Stimulated activated naive CD8-positive, alpha-beta T cell treated with anti-CD3 and anti-CD28 coated beads, Interleukin-15, Interleukin-2, amounts not matched to agents 100 ng/mL and 50 ng/mL, for 24 hours (primary cell): ENCODE measurements around the gene QSOX2.

Experiments used
- H3K27ac Mint-ChIP-seq: one replicate; pipeline ENCODE4 v1.8.0; 2021; ENCODE audit warnings: mild to moderate bottlenecking, mixed read lengths
- H3K27me3 Mint-ChIP-seq: one replicate; pipeline ENCODE4 v1.8.0; 2021; ENCODE audit warnings: mixed read lengths
- H3K36me3 Mint-ChIP-seq: one replicate; pipeline ENCODE4 v1.8.0; 2021; ENCODE audit warnings: low read depth, mixed read lengths
- H3K4me1 Mint-ChIP-seq: one replicate; pipeline ENCODE4 v1.8.0; 2021; ENCODE audit warnings: low read depth, mixed read lengths
- H3K4me3 Mint-ChIP-seq: one replicate; pipeline ENCODE4 v1.8.0; 2021; ENCODE audit warnings: mild to moderate bottlenecking, mixed read lengths
- H3K9me3 Mint-ChIP-seq: one replicate; pipeline ENCODE4 v1.8.0; 2021; ENCODE audit warnings: mixed read lengths

QSOX2 gene

GRCh38 chr9:136231478-136232297, 13.9 kb downstream of the QSOX2 start:
- no peaks in the 10 kb centered on the region for H3K27me3 Mint-ChIP-seq
- no peaks in the 10 kb centered on the region for H3K9me3 Mint-ChIP-seq
- H3K27ac Mint-ChIP-seq: peak overlapping the region; percentile 67
- no peak overlapping the region for H3K4me3 Mint-ChIP-seq
- H3K36me3 Mint-ChIP-seq: peaks cover 42% of the 10 kb centered on the region
- peaks cover 55% of the 10 kb centered on the region for H3K4me1 Mint-ChIP-seq

DNA sequence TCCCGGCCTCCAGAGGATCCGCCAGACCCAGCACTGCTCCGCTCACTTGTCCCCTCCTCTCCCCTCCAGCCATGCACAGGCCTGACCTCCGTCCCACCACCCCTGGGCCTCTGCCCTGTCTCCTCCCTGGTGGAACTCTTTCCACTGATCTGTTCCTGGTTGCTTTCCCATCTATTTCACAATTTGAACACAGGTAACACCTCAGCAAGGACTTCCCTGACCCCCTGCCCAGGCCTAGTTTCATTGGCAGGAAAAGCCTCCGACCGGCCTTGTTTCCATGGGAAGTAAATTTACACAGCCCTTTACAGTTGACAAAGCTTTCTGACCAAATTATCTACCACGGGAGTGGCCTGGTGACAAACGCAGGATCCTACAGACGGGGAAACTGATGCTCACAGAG, 14.8 kb downstream of the QSOX2 start:
- Mint-ChIP-seq H3K4me1 (peaks cover 58% of the 10 kb centered on the region), H3K36me3 (peaks cover 41% of the 10 kb centered on the region), H3K27me3 (no peaks in the 10 kb centered on the region), H3K27ac (no peak overlapping the region), H3K4me3 (no peak overlapping the region), H3K9me3 (no peaks in the 10 kb centered on the region)

DNA sequence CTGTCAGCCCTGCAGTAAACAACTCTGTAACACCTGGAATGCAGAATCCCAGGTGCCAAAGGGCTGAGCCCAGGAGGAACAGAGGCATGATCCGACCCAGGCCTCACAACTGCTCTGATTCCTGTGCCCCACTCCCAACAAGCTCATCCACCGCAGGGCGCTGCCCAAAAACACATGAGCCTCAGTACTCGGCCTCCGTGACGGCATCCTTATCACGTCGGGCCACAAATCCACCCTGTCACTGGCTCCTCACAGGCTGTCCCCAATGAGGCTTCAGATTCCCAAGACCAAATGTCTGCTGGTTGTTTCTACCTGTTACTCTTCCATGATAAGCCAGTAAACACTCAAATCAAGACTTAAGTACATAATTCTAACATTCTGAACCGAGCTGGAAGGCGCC, 15.2 kb downstream of the QSOX2 start:
- H3K27me3 Mint-ChIP-seq: no peaks in the 10 kb centered on the region
- no peaks in the 10 kb centered on the region for H3K9me3 Mint-ChIP-seq
- H3K4me3 Mint-ChIP-seq: no peak overlapping the region
- peaks cover 61% of the 10 kb centered on the region for H3K4me1 Mint-ChIP-seq
- no peak overlapping the region for H3K27ac Mint-ChIP-seq
- peaks cover 37% of the 10 kb centered on the region for H3K36me3 Mint-ChIP-seq

DNA sequence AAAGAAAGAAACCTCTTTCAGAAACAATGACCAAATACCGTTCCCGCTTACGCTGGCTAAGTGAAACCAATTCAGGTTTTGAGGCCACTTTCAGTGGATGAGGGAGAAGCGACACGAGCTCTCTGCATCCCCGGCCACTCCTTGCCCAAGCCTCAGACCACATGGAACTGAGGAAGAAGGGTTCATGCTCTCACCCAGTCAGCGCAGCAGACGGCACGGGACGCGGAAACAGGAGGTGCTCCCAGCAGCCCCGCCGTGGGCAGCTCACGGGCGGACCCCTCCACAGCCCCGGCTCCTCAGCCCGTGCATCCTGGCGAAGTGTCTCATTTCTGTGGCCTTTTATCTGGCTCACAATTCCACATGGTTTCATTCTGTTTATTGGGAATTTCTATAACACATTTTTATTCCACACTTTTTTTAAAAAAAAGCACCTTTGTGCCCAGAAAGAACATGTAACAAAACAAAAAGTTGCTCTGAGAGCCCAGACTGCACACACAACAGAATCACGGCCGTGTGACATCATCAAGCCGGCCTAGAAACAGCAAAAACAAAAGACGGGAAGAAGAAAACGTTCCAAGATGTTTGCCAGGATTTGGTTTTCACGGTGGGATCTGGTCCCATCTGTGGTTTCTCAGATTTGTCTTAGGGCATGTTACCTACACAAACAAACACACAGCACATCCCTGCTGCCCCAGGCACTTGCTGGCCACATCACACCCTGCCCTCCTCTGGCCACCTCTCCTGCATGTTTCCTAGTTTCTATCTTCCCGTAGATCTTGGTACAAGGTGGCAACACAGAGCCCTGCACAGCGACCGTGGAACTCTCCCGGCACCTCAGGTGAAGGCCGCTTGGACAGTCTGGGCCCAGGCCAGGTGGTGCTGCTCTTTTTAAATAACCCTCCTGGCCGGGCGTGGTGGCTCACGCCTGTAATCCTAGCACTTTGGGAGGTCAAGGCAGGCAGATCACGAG, 16.2 kb downstream of the QSOX2 start:
- peaks cover 57% of the 10 kb centered on the region for H3K4me1 Mint-ChIP-seq
- H3K9me3 Mint-ChIP-seq: no peaks in the 10 kb centered on the region
- no peak overlapping the region for H3K4me3 Mint-ChIP-seq
- H3K27ac Mint-ChIP-seq: no peak overlapping the region
- H3K27me3 Mint-ChIP-seq: no peaks in the 10 kb centered on the region
- peaks cover 38% of the 10 kb centered on the region for H3K36me3 Mint-ChIP-seq

- Mint-ChIP-seq H3K9me3 (no peaks in the 10 kb centered on the region), H3K4me1 (peaks cover 46% of the 10 kb centered on the region)
Measured at GRCh38 chr9:136228107-136228875, 17.3 kb downstream of the QSOX2 start.

GRCh38 chr9:136226680-136227407, 18.8 kb downstream of the QSOX2 start:
- peaks cover 32% of the 10 kb centered on the region for H3K4me1 Mint-ChIP-seq
- H3K36me3 Mint-ChIP-seq: peaks cover 38% of the 10 kb centered on the region
- H3K27ac Mint-ChIP-seq: no peak overlapping the region
- no peak overlapping the region for H3K4me3 Mint-ChIP-seq
- no peaks in the 10 kb centered on the region for H3K9me3 Mint-ChIP-seq
- H3K27me3 Mint-ChIP-seq: no peaks in the 10 kb centered on the region

More at GRCh38 chr9:136228107-136228875, 17.3 kb downstream of the QSOX2 start:
- Mint-ChIP-seq H3K27me3 (no peaks in the 10 kb centered on the region), H3K36me3 (peaks cover 36% of the 10 kb centered on the region), H3K27ac (peak overlapping the region; percentile 24), H3K4me3 (no peak overlapping the region)

DNA sequence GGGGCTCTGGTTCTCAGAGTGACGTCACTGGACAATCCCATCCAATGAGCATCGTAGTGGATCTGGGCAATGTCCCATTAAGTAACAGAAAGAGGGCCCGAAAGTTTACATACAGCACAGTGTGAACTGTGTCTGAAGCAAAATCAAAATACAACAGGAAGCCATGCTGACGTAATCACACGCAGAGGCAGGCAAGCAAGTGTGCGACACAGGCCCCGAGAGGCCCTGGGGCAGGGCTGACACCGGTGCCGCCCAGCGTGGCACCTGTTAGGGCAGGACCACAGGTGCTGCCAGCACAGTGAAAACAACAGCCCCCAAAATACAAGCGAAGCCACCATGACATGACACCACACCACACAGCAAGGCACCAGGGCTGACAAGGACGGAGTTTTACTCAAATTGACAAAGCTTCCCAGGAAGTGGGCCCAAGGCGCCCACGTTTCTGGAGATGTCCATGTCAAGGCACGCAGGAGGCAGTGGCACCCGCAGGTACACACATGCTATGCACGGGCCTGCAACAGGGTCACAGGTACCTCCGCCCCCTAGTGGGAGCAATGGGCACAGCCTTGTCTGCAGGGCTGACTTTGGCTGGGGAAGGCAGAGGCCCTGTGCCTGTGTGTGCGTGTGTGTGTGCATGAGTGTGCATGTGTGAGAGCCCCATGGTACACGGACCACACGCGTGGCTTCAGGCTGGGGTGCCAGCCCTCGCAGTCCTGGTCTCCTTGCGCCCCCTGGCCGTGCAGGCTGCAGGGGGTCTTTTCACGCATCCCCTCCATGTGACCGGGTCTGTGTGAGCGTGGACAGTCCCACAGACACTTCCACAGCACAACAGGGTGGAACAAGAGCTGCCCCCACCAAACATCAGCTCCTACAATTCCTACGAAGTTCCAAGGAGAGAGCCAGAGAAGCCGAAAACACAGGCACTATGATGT, 19.6 kb downstream of the QSOX2 start:
- H3K27me3 Mint-ChIP-seq: no peaks in the 10 kb centered on the region
- peak overlapping the region; percentile 6 for H3K4me3 Mint-ChIP-seq
- no peaks in the 10 kb centered on the region for H3K9me3 Mint-ChIP-seq
- peaks cover 31% of the 10 kb centered on the region for H3K4me1 Mint-ChIP-seq
- H3K36me3 Mint-ChIP-seq: peaks cover 38% of the 10 kb centered on the region
- H3K27ac Mint-ChIP-seq: peak overlapping the region; percentile 23

GRCh38 chr9:136225366-136225747, 20.3 kb downstream of the QSOX2 start:
- no peak overlapping the region for H3K27ac Mint-ChIP-seq
- H3K4me3 Mint-ChIP-seq: peak overlapping the region; percentile 6
- H3K9me3 Mint-ChIP-seq: no peaks in the 10 kb centered on the region

DNA sequence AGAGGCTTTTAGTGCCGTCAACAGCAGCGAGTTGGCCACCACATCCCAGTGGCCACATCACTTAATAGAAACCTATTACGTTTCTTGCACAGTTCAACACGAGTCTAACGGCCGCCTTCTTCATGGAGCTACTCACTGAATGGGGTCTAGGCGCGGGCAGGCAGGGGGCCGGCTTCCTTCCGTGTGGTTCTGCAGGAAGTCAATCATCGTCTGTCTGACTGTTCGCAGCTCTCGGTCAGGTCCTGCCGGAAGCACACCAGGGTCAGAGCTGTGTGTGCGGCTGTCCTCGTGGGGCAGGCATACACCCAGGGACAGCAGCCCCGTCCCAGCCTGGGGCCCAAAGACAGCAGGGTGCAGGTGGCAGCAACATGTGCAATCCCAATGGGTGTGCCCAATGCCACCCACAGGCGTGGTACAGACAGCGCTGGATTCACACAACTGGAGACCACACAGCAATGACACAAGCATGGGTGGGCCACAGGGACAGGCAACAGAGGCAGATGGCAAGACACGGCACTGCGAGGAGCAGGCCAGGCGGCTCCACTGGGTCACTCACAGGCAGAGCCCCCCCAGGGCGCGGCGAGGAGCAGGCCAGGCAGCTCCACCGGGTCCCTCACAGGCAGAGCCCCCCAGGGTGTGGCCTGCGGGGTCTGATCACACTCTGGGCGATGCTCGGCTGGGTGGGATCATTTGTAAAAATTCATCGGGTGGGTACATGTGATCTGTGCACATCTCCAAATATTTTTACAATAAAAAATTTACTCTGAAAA, 21.6 kb downstream of the QSOX2 start:
- no peaks in the 10 kb centered on the region for H3K9me3 Mint-ChIP-seq
- H3K36me3 Mint-ChIP-seq: peaks cover 41% of the 10 kb centered on the region
- H3K4me3 Mint-ChIP-seq: no peak overlapping the region
- peaks cover 22% of the 10 kb centered on the region for H3K4me1 Mint-ChIP-seq
- no peaks in the 10 kb centered on the region for H3K27me3 Mint-ChIP-seq
- no peak overlapping the region for H3K27ac Mint-ChIP-seq

More at GRCh38 chr9:136225366-136225747, 20.3 kb downstream of the QSOX2 start:
- Mint-ChIP-seq H3K4me1 (peaks cover 31% of the 10 kb centered on the region), H3K27me3 (no peaks in the 10 kb centered on the region), H3K36me3 (peaks cover 40% of the 10 kb centered on the region)

- Mint-ChIP-seq H3K27ac (no peak overlapping the region), H3K27me3 (no peaks in the 10 kb centered on the region), H3K4me3 (no peak overlapping the region), H3K36me3 (peaks cover 36% of the 10 kb centered on the region), H3K4me1 (peaks cover 11% of the 10 kb centered on the region), H3K9me3 (no peaks in the 10 kb centered on the region)
Measured at GRCh38 chr9:136222906-136223285, 22.7 kb downstream of the QSOX2 start.

DNA sequence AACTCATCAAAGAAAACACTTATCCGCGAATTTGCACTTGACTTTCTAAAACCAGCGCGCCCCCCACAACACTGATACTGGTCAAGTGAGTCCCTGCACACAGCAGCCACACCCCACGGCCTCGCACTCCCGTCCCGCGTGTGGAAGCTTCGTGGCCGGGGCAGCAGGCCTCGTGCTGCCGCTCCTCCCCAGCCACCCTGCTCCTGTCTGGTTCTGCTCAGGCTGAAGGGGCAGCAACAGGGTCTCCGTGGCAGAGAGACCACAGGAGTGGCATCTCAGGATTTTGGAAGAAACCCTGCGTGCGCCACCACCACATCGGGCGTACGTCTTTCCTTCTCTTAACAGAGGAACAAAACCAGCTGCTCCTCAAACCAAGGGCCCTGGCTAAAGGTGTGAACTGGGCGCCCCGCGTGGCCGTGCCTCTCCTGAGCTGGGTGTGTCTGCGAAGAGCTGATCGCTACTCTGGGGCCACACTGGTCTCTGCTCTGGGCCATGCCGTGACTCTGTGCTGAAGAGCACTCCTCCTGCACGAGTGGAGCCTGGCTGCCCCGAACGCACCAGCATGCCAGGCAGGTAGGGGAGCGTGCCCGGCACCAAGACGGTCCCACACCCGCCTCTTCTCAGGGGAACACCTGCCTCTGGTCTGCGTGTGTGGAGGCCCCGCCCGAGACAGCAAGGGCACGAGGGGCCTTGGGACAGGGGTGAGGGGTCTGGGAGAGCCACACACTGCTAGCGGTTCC, 23.3 kb downstream of the QSOX2 start:
- no peak overlapping the region for H3K27ac Mint-ChIP-seq
- H3K4me3 Mint-ChIP-seq: no peak overlapping the region
- H3K4me1 Mint-ChIP-seq: peaks cover 9% of the 10 kb centered on the region
- no peaks in the 10 kb centered on the region for H3K9me3 Mint-ChIP-seq
- peaks cover 36% of the 10 kb centered on the region for H3K36me3 Mint-ChIP-seq
- H3K27me3 Mint-ChIP-seq: no peaks in the 10 kb centered on the region

- Mint-ChIP-seq H3K27me3 (no peaks in the 10 kb centered on the region), H3K27ac (no peak overlapping the region), H3K9me3 (no peaks in the 10 kb centered on the region), H3K4me1 (peaks cover 3% of the 10 kb centered on the region), H3K4me3 (no peak overlapping the region), H3K36me3 (peaks cover 44% of the 10 kb centered on the region)
Measured at GRCh38 chr9:136220017-136220729, 25.4 kb downstream of the QSOX2 start.
